ENCODE measurements around the gene FGD3.
"Not testable (repeated sequence)": the region's sequence is repeated elsewhere in the genome, so short reads cannot be mapped to it uniquely, and the experiment has no call there.

Gene FGD3

GRCh38 chr9:92947268-92948037 lies at the start of gene FGD3:
TSS of gene FGD3 (plus strand) at chr9:92947523. CDS start at chr9:92976257, 28,734 bp downstream.
- peak; percentile 85 to 88 for ATAC-seq

GRCh38 chr9:92905137-92905536 lies 42.2 kb upstream of the FGD3 start:
- not testable (repeated sequence) for ATAC-seq

- no peak for ATAC-seq
Measured at GRCh38 chr9:92911511-92912475, 35.5 kb upstream of the FGD3 start.

GRCh38 chr9:92917176-92917800 lies 30.0 kb upstream of the FGD3 start:
- no peak for ATAC-seq

GRCh38 chr9:92920437-92920836 lies 26.9 kb upstream of the FGD3 start:
- no peak for ATAC-seq

- no peak for ATAC-seq
Measured at GRCh38 chr9:92931606-92932005, 15.7 kb upstream of the FGD3 start.

- no peak for ATAC-seq
Measured at GRCh38 chr9:92934321-92934720, 13.0 kb upstream of the FGD3 start.

GRCh38 chr9:92938025-92938424 lies 9.3 kb upstream of the FGD3 start:
- no peak for ATAC-seq

GRCh38 chr9:92941861-92942260 lies 5.5 kb upstream of the FGD3 start:
- no peak for ATAC-seq

GRCh38 chr9:92942688-92943616 lies 4.4 kb upstream of the FGD3 start:
- ATAC-seq: no peak

GRCh38 chr9:92944921-92945320 lies 2.4 kb upstream of the FGD3 start:
- no peak for ATAC-seq

- no peak for ATAC-seq
Measured at GRCh38 chr9:92945796-92946195, 1.5 kb upstream of the FGD3 start.

- ATAC-seq: no peak
Measured at GRCh38 chr9:92948038-92948534, 763 bp downstream of the FGD3 start.

- ATAC-seq: no peak
Measured at GRCh38 chr9:92948632-92949031, 1.3 kb downstream of the FGD3 start.

- ATAC-seq: no peak
Measured at GRCh38 chr9:92949266-92949982, 2.1 kb downstream of the FGD3 start.

- ATAC-seq: no peak
Measured at GRCh38 chr9:92950359-92950955, 3.1 kb downstream of the FGD3 start.

GRCh38 chr9:92952906-92953610 lies 5.7 kb downstream of the FGD3 start:
- no peak for ATAC-seq

- peak; percentile 92 to 93 for ATAC-seq
Measured at GRCh38 chr9:92954049-92954861, 6.9 kb downstream of the FGD3 start.

GRCh38 chr9:92954886-92955285 lies 7.6 kb downstream of the FGD3 start:
- no peak for ATAC-seq
